Thymus (tissue), 11 donors: ENCODE results near the gene HSF2BP. TPM values are rescaled to one million over a fixed set of nuclear protein-coding genes. Genes with fewer than 3 reads are reported as not detected.
"Not testable (repeated sequence)": the region's sequence is repeated elsewhere in the genome, so short reads cannot be mapped to it uniquely, and the experiment has no call there.

Source experiments
- DNase-seq, 9 donors: peaks; one replicate each; pipeline ENCODE4 v3.0.0-alpha.2; 2013; ENCODE audit warnings: low spot score in 9 of 9, low read depth in 6 of 9, missing footprints in 1 of 9
- H3K27ac ChIP-seq, 2 donors: one replicate each; pipeline ENCODE4 v1.5.1; 2013; ENCODE audit warnings: control low read depth in 1 of 2, low read depth in 1 of 2, low read length in 1 of 2, mild to moderate bottlenecking in 1 of 2, moderate library complexity in 1 of 2
- H3K27me3 ChIP-seq, 2 donors: one replicate each; pipeline ENCODE4 v1.5.1; 2013; ENCODE audit warnings: low read length in 1 of 2; ENCODE audit not compliant: control insufficient read depth in 2 of 2, insufficient read depth in 1 of 2
- H3K36me3 ChIP-seq, 2 donors: one replicate each; pipeline ENCODE4 v1.5.1; 2013; ENCODE audit warnings: low read length in 1 of 2, mild to moderate bottlenecking in 1 of 2, moderate library complexity in 1 of 2; ENCODE audit not compliant: control insufficient read depth in 2 of 2, insufficient read depth in 2 of 2
- H3K4me1 ChIP-seq, 2 donors: one replicate each; pipeline ENCODE4 v1.5.1; 2013; ENCODE audit warnings: low read length in 2 of 2; ENCODE audit not compliant: control insufficient read depth in 2 of 2, insufficient read depth in 2 of 2
- H3K4me3 ChIP-seq, 2 donors: one replicate each; pipeline ENCODE4 v1.5.1; 2013; ENCODE audit warnings: low read length in 2 of 2, control low read depth in 1 of 2, mild to moderate bottlenecking in 1 of 2
- H3K9me3 ChIP-seq, 2 donors: one replicate each; pipeline ENCODE4 v1.5.1; 2013; ENCODE audit warnings: low read length in 1 of 2, mild to moderate bottlenecking in 1 of 2; ENCODE audit not compliant: control insufficient read depth in 2 of 2, insufficient read depth in 1 of 2
- WGBS: extraction: QIAGEN DNeasy Blood & Tissue Kit; methylation state at CpG from one replicate; pipeline ENCODE4 v1.1.7; 2013; 5-methylcytosine and 5-hydroxymethylcytosine counted together
- polyA plus RNA-seq: library from polyadenylated mRNA; stranded (reverse); fragments of 200-250 nt; gene quantifications from one replicate; pipeline ENCODE4 v1.2.3, GENCODE V29; 2013
- total RNA-seq: library from RNA; stranded (reverse); fragments of 120-200 nt; gene quantifications from one replicate; pipeline ENCODE4 v1.2.4, GENCODE V29; 2013
- donor health status: healthy.

HSF2BP gene
- total and polyA plus RNA-seq, 2 donors, result 0.71 to 0.80 TPM

GRCh38 chr21:43658769-43659135, 536 bp downstream of the HSF2BP start:
- DNase-seq, result no peak
- Histone ChIP-seq H3K27me3 (no peaks in the 10 kb centered on the region), H3K27ac (no peak overlapping the region), H3K4me1 (peaks cover 6 to 27% of the 10 kb centered on the region in 2 donors), H3K9me3 (no peaks in the 10 kb centered on the region), H3K4me3 (no peak overlapping the region), H3K36me3 (peaks cover 3 to 18% of the 10 kb centered on the region in 2 donors)
- 92% methylated on average over 23 of the region's 23 CpGs for WGBS

- DNase-seq, result no peak
These were observed 1.1 kb downstream of the HSF2BP start for GRCh38 chr21:43658088-43658741.

GRCh38 chr21:43657355-43658087, 1.8 kb downstream of the HSF2BP start:
- Histone ChIP-seq H3K27ac (no peak overlapping the region), H3K4me3 (no peak overlapping the region), H3K27me3 (no peaks in the 10 kb centered on the region), H3K4me1 (peaks cover 6 to 27% of the 10 kb centered on the region in 2 donors), H3K9me3 (no peaks in the 10 kb centered on the region), H3K36me3 (peaks cover 3 to 14% of the 10 kb centered on the region in 2 donors)
- no peak for DNase-seq
- WGBS, result 59% methylated on average over 46 of the region's 46 CpGs

More at GRCh38 chr21:43658088-43658741, 1.1 kb downstream of the HSF2BP start:
- Histone ChIP-seq H3K4me3 (no peak overlapping the region), H3K9me3 (no peaks in the 10 kb centered on the region), H3K27ac (no peak overlapping the region), H3K4me1 (peaks cover 6 to 27% of the 10 kb centered on the region in 2 donors), H3K27me3 (no peaks in the 10 kb centered on the region), H3K36me3 (peaks cover 3 to 16% of the 10 kb centered on the region in 2 donors)
- 97% methylated on average over 48 of the region's 48 CpGs for WGBS

GRCh38 chr21:43654806-43655489, 4.3 kb downstream of the HSF2BP start:
- H3K4me1 ChIP-seq, result peaks cover 6 to 13% of the 10 kb centered on the region in 2 donors
- WGBS, result 96% methylated on average over 7 of the region's 7 CpGs
- no peaks in the 10 kb centered on the region for H3K27me3 ChIP-seq
- no peak for DNase-seq
- H3K4me3 ChIP-seq, result no peak overlapping the region
- H3K36me3 ChIP-seq, result no peaks in the 10 kb centered on the region
- no peaks in the 10 kb centered on the region for H3K9me3 ChIP-seq
- no peak overlapping the region for H3K27ac ChIP-seq

GRCh38 chr21:43653626-43654025, 5.7 kb downstream of the HSF2BP start:
- H3K4me1 ChIP-seq, result peaks cover under 1 to 7% of the 10 kb centered on the region in 2 donors
- H3K27ac ChIP-seq, result no peak overlapping the region
- H3K9me3 ChIP-seq, result no peaks in the 10 kb centered on the region
- 96% methylated on average over 6 of the region's 6 CpGs for WGBS
- H3K27me3 ChIP-seq, result no peaks in the 10 kb centered on the region
- DNase-seq, result no peak
- no peaks in the 10 kb centered on the region for H3K36me3 ChIP-seq
- no peak overlapping the region for H3K4me3 ChIP-seq

GRCh38 chr21:43652616-43653015, 6.7 kb downstream of the HSF2BP start:
- DNase-seq, result no peak
- no peak overlapping the region for H3K27ac ChIP-seq
- WGBS, result 87% methylated on average over 6 of the region's 6 CpGs
- no peak overlapping the region for H3K4me3 ChIP-seq
- no peaks in the 10 kb centered on the region for H3K9me3 ChIP-seq
- no peaks in the 10 kb centered on the region for H3K27me3 ChIP-seq
- H3K36me3 ChIP-seq, result no peaks in the 10 kb centered on the region
- H3K4me1 ChIP-seq, result peaks cover 0 to 2% of the 10 kb centered on the region in 2 donors

GRCh38 chr21:43651926-43652325, 7.4 kb downstream of the HSF2BP start:
- H3K4me3 ChIP-seq, H3K27ac ChIP-seq, H3K36me3 ChIP-seq, DNase-seq, H3K27me3 ChIP-seq, H3K4me1 ChIP-seq, H3K9me3 ChIP-seq: not testable (repeated sequence)
- WGBS, result 98% methylated on average over 6 of the region's 6 CpGs

GRCh38 chr21:43648171-43648570, 11.1 kb downstream of the HSF2BP start:
- H3K27ac ChIP-seq, result no peak overlapping the region
- no peaks in the 10 kb centered on the region for H3K27me3 ChIP-seq
- H3K9me3 ChIP-seq, result no peaks in the 10 kb centered on the region
- DNase-seq, result no peak
- WGBS, result 95% methylated on average over 9 of the region's 9 CpGs
- no peaks in the 10 kb centered on the region for H3K36me3 ChIP-seq
- H3K4me3 ChIP-seq, result no peak overlapping the region
- peaks cover 0 to 13% of the 10 kb centered on the region in 2 donors for H3K4me1 ChIP-seq
